Stomach (tissue), 4 donors: ENCODE data around the gene ABCC1.

Source experiments
- CTCF ChIP-seq, 7 experiments: fragments of 450-650 bp in 4 of 7; fragments of 200-600 bp in 3 of 7; sonication (generic) in 3 of 7; IDR thresholded peaks; one replicate each; pipeline ENCODE4 v1.5.1; 2016 to 2019; ENCODE audit warnings: antibody characterized with exemption in 7 of 7, control low read depth in 2 of 7, mild to moderate bottlenecking in 1 of 7
- POLR2A ChIP-seq, 4 donors: fragments of 450-650 bp; IDR thresholded peaks; one replicate each; pipeline ENCODE4 v1.6.1; 2016; ENCODE audit warnings: antibody characterized with exemption in 4 of 4, control low read depth in 2 of 4, mild to moderate bottlenecking in 1 of 4, moderate library complexity in 1 of 4
- POLR2AphosphoS5 ChIP-seq, 3 donors: sonication (generic); formaldehyde crosslinking; IDR thresholded peaks; one replicate each; pipeline ENCODE4 v1.6.1; 2016; ENCODE audit warnings: antibody characterized with exemption in 3 of 3

- TF ChIP-seq CTCF (IDR thresholded peaks at IDR 0.05), result no peak
- no peak for TF ChIP-seq POLR2AphosphoS5 (IDR thresholded peaks at IDR 0.05)
- TF ChIP-seq POLR2A (IDR thresholded peaks at IDR 0.05), result no peak
Measured at GRCh38 chr16:16113076-16113475, 163.7 kb downstream of the ABCC1 start.
